NCI-H748 treated with DMSO at 0.1 percent for 48 hours (cell line): Measurements from ENCODE around the gene TAP1.
A peak's percentile ranks its signal among the peaks of the same experiment; 100 is the strongest.

Experiments used
- DNase-seq: peaks from one replicate; lab custom pipeline; 2025; lab: John Stamatoyannopoulos, UW

TAP1 gene

GRCh38 chr6:32862725-32863124 lies 9.2 kb upstream of the TAP1 start:
- DNase-seq, result no peak

GRCh38 chr6:32860674-32861073 lies 7.2 kb upstream of the TAP1 start:
- no peak for DNase-seq

- DNase-seq, result no peak
These were observed 4.7 kb upstream of the TAP1 start for GRCh38 chr6:32858194-32858593.

GRCh38 chr6:32857156-32857891 lies 3.8 kb upstream of the TAP1 start:
- DNase-seq, result no peak

- DNase-seq, result no peak
These were observed 2.1 kb upstream of the TAP1 start for GRCh38 chr6:32855467-32856174.

- DNase-seq, result no peak
These were observed 1.1 kb upstream of the TAP1 start for GRCh38 chr6:32854376-32855178.

- DNase-seq, result peak; percentile 49
These were observed 512 bp downstream of the TAP1 start for GRCh38 chr6:32852844-32853540.

GRCh38 chr6:32852018-32852843 lies 1.3 kb downstream of the TAP1 start:
- DNase-seq, result no peak

GRCh38 chr6:32851025-32851424 lies 2.5 kb downstream of the TAP1 start:
- no peak for DNase-seq

GRCh38 chr6:32849126-32849525 lies 4.4 kb downstream of the TAP1 start:
- no peak for DNase-seq

- no peak for DNase-seq
These were observed 5.7 kb downstream of the TAP1 start for GRCh38 chr6:32847795-32848194.

GRCh38 chr6:32847004-32847403 lies 6.5 kb downstream of the TAP1 start:
- no peak for DNase-seq

GRCh38 chr6:32845384-32845884 lies 8.1 kb downstream of the TAP1 start:
- no peak for DNase-seq

GRCh38 chr6:32844839-32845383 lies 8.6 kb downstream of the TAP1 start:
- DNase-seq, result no peak

- DNase-seq, result peak; percentile 97
These were observed 9.3 kb downstream of the TAP1 start, which contains the start of gene PSMB8 for GRCh38 chr6:32843979-32844838. PSMB8 (minus strand) TSS chr6:32844047; CDS start chr6:32843996, 51 bp downstream.

- no peak for DNase-seq
These were observed 10.0 kb downstream of the TAP1 start for GRCh38 chr6:32843331-32843978.

- no peak for DNase-seq
These were observed 10.8 kb downstream of the TAP1 start for GRCh38 chr6:32842690-32843089.

- no peak for DNase-seq
These were observed 11.4 kb downstream of the TAP1 start for GRCh38 chr6:32842021-32842650.
